OCI-LY7 (cell line): ENCODE results near the gene EPAS1.

Experiments
- CTCF ChIP-seq: fragments of 200-600 bp; sonication (generic); conservative IDR thresholded peaks from 2 replicates; pipeline ENCODE4 v1.5.1; 2014; ENCODE audit warnings: mild to moderate bottlenecking, antibody characterized with exemption, low read length, moderate library complexity, mixed read lengths
- EZH2phosphoT487 ChIP-seq: fragments of 200-600 bp; sonication (generic); IDR thresholded peaks from 2 replicates; pipeline ENCODE4 v1.6.1; 2018; ENCODE audit warnings: low read depth, borderline replicate concordance, mild to moderate bottlenecking, mixed run types, antibody characterized with exemption, low read length, moderate library complexity, mixed read lengths

DNA sequence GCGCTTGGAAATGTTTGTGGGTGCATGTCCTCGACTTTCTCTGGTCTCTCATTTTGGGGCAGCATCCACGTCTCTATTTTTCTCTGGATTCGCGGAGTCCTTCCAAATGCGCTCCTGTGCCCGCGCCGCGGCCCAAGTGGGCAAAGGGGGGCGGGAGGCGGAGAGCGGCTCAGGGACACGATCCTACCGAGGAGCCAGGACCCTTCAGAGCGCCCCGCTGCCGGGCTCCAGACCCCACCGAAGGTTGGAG, 990 bp downstream of the EPAS1 start:
- TF ChIP-seq CTCF, result no peak
- TF ChIP-seq EZH2phosphoT487, result no peak
